Osteoblast (primary cell): ENCODE results near the gene IGF2R. TPM values are rescaled to one million over a fixed set of nuclear protein-coding genes. Genes with fewer than 3 reads are reported as not detected.

Experiments used
- DNase-seq: peaks from one replicate; pipeline ENCODE4 v3.0.0; 2011; ENCODE audit warnings: low spot score, mixed read lengths; ENCODE audit not compliant: insufficient read length; ENCODE audit errors: missing footprints
- H2AFZ ChIP-seq: 2 replicates; pipeline ENCODE4 v1.6.0; 2011; ENCODE audit warnings: mild to moderate bottlenecking, low read length
- H3K27ac ChIP-seq: 2 replicates; pipeline ENCODE4 v1.5.1; 2011; ENCODE audit warnings: mild to moderate bottlenecking, low read depth, low read length, moderate library complexity
- H3K27me3 ChIP-seq: 2 replicates; pipeline ENCODE4 v1.6.0; 2012; ENCODE audit warnings: mild to moderate bottlenecking, control low read depth, inconsistent platforms, low read length, moderate library complexity; ENCODE audit not compliant: insufficient read depth
- H3K36me3 ChIP-seq: 2 replicates; pipeline ENCODE4 v1.5.1; 2011; ENCODE audit warnings: mild to moderate bottlenecking, low read length, control low read depth, moderate library complexity; ENCODE audit not compliant: insufficient read depth
- H3K4me1 ChIP-seq: 2 replicates; pipeline ENCODE4 v1.5.1; 2011; ENCODE audit warnings: mild to moderate bottlenecking, low read length, control low read depth, moderate library complexity; ENCODE audit not compliant: insufficient read depth
- H3K4me2 ChIP-seq: 2 replicates; pipeline ENCODE4 v1.6.0; 2011; ENCODE audit warnings: mild to moderate bottlenecking, low read length; ENCODE audit not compliant: insufficient read depth
- H3K4me3 ChIP-seq: fragments of 200-600 bp; sonication (generic); 3 replicates; pipeline ENCODE4 v1.5.1; 2012; ENCODE audit warnings: mild to moderate bottlenecking, low read length, inconsistent platforms; ENCODE audit not compliant: insufficient read depth
- H3K79me2 ChIP-seq: 2 replicates; pipeline ENCODE4 v1.6.0; 2012; ENCODE audit warnings: mild to moderate bottlenecking, low read length, control low read depth, inconsistent platforms; ENCODE audit not compliant: insufficient read depth
- H3K9me3 ChIP-seq: 2 replicates; pipeline ENCODE4 v1.5.1; 2011; ENCODE audit warnings: low read depth, low read length, control low read depth
- H4K20me1 ChIP-seq: 2 replicates; pipeline ENCODE4 v1.6.0; 2012; ENCODE audit warnings: mild to moderate bottlenecking, low read length, control low read depth; ENCODE audit not compliant: insufficient read depth
- CTCF ChIP-seq: IDR thresholded peaks from 2 replicates; pipeline ENCODE4 v1.5.1; 2011; ENCODE audit warnings: mild to moderate bottlenecking, low read depth, low read length, moderate library complexity; ENCODE audit errors: extremely low read depth
- total RNA-seq: library from RNA; depleted of rRNA; stranded (reverse); fragments of >200 nt; gene quantifications from 2 replicates; pipeline ENCODE4 v1.2.3, GENCODE V29; 2012

IGF2R gene
- total RNA-seq, 1 donor, result 174 TPM

- H3K9me3 ChIP-seq, result no peaks in the 10 kb centered on the region
- peaks cover 73% of the 10 kb centered on the region for H3K36me3 ChIP-seq
- H3K4me1 ChIP-seq, result no peaks in the 10 kb centered on the region
- no peak overlapping the region for H3K4me2 ChIP-seq
- H3K27ac ChIP-seq, result no peak overlapping the region
- TF ChIP-seq CTCF, result peak; percentile 36
- H3K4me3 ChIP-seq, result no peak overlapping the region
- H3K79me2 ChIP-seq, result no peaks in the 10 kb centered on the region
- no peak for DNase-seq
- H2AFZ ChIP-seq, result no peak overlapping the region
- no peaks in the 10 kb centered on the region for H3K27me3 ChIP-seq
- peaks cover 5% of the 10 kb centered on the region for H4K20me1 ChIP-seq
Observed at GRCh38 chr6:160071805-160072690, 103.2 kb downstream of the IGF2R start.

- no peak for TF ChIP-seq CTCF
- Histone ChIP-seq H3K27me3 (no peaks in the 10 kb centered on the region), H3K27ac (no peak overlapping the region), H3K9me3 (no peaks in the 10 kb centered on the region), H3K36me3 (peaks cover 61% of the 10 kb centered on the region), H3K79me2 (no peaks in the 10 kb centered on the region), H3K4me2 (no peak overlapping the region), H3K4me1 (no peaks in the 10 kb centered on the region), H4K20me1 (peaks cover 5% of the 10 kb centered on the region), H2AFZ (no peak overlapping the region), H3K4me3 (no peak overlapping the region)
- no peak for DNase-seq
Observed at GRCh38 chr6:160073272-160073671, 104.4 kb downstream of the IGF2R start.

- no peak for TF ChIP-seq CTCF
- no peaks in the 10 kb centered on the region for H3K79me2 ChIP-seq
- H4K20me1 ChIP-seq, result no peaks in the 10 kb centered on the region
- no peaks in the 10 kb centered on the region for H3K27me3 ChIP-seq
- H2AFZ ChIP-seq, result no peak overlapping the region
- no peak for DNase-seq
- H3K9me3 ChIP-seq, result no peaks in the 10 kb centered on the region
- no peak overlapping the region for H3K27ac ChIP-seq
- no peaks in the 10 kb centered on the region for H3K4me1 ChIP-seq
- no peak overlapping the region for H3K4me2 ChIP-seq
- H3K36me3 ChIP-seq, result peaks cover 57% of the 10 kb centered on the region
- H3K4me3 ChIP-seq, result no peak overlapping the region
Observed at GRCh38 chr6:160076009-160076408, 107.1 kb downstream of the IGF2R start.

- Histone ChIP-seq H2AFZ (no peak overlapping the region), H3K79me2 (no peaks in the 10 kb centered on the region), H3K9me3 (no peaks in the 10 kb centered on the region), H3K36me3 (peaks cover 58% of the 10 kb centered on the region), H3K27me3 (no peaks in the 10 kb centered on the region), H3K4me1 (no peaks in the 10 kb centered on the region), H3K4me3 (no peak overlapping the region), H4K20me1 (no peaks in the 10 kb centered on the region), H3K4me2 (no peak overlapping the region), H3K27ac (no peak overlapping the region)
- DNase-seq, result no peak
- no peak for TF ChIP-seq CTCF
Observed at GRCh38 chr6:160077024-160077423, 108.1 kb downstream of the IGF2R start.
